Measurements from ENCODE around the gene NDST1.

NDST1 gene

DNA sequence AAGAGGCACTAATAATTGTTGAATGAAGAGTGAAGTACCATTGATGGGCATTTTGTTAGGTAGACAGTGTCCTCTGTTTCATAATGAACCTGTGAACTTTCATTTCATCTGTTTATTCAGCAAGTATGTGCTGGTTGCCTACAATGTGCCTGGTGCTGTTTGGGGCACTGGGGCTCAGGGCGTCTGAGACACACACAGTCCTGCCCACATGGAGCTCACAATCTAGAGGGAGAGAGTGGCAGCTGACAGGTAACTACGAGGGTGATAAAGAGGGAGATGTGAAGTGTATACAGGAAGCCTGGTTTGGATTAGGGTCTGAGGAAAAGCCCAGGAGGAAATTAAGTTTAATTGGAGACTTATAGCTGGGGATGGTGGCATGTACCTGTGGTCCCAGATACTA is 28.5 kb upstream of the NDST1 start:
- Histone ChIP-seq H3F3A (ENCODE audit: insufficient read depth) (no peaks in the 10 kb centered on the region), H4K20me1 (ENCODE audit: low read depth, low read length) (no peaks in the 10 kb centered on the region), H2AFZ (ENCODE audit: low read depth, low read length, severe bottlenecking) (no peak overlapping the region), H3K27me3 (ENCODE audit: low read length) (no peaks in the 10 kb centered on the region), H3K4me2 (ENCODE audit: low read depth, low read length, poor library complexity, severe bottlenecking) (no peak overlapping the region), H3K4me3 (ENCODE audit: insufficient read depth, low read length, poor library complexity, severe bottlenecking) (no peak overlapping the region), H3K27ac (ENCODE audit: low read depth, low read length) (no peak overlapping the region), H3K9ac (ENCODE audit: low read length) (no peak overlapping the region), H3K79me2 (ENCODE audit: insufficient read depth, low read length) (no peaks in the 10 kb centered on the region), H3K9me2 (replicated peaks; ENCODE audit: insufficient read depth, low read length) (no peaks in the 10 kb centered on the region), H3K36me3 (ENCODE audit: low read length) (no peaks in the 10 kb centered on the region), H3K9me3 (ENCODE audit: insufficient read depth, low read length) (no peaks in the 10 kb centered on the region)
- TF ChIP-seq EZH2phosphoT487 (conservative IDR thresholded peaks at IDR 0.05; ENCODE audit: low read length) (no peak), CTCF (IDR thresholded peaks at IDR 0.05; ENCODE audit: insufficient read depth, low read length, poor library complexity, severe bottlenecking) (no peak)

GRCh38 chr5:150481708-150481965 is 26.3 kb upstream of the NDST1 start:
- no peak overlapping the region for H3K4me3 ChIP-seq (ENCODE audit: insufficient read depth, low read length, poor library complexity, severe bottlenecking)
- no peak overlapping the region for H3K27ac ChIP-seq (ENCODE audit: low read depth, low read length)
- H3K4me2 ChIP-seq (ENCODE audit: low read depth, low read length, poor library complexity, severe bottlenecking): no peak overlapping the region
- no peaks in the 10 kb centered on the region for H3F3A ChIP-seq (ENCODE audit: insufficient read depth)
- H4K20me1 ChIP-seq (ENCODE audit: low read depth, low read length): no peaks in the 10 kb centered on the region
- TF ChIP-seq EZH2phosphoT487 (conservative IDR thresholded peaks at IDR 0.05; ENCODE audit: low read length) (no peak), CTCF (IDR thresholded peaks at IDR 0.05; ENCODE audit: insufficient read depth, low read length, poor library complexity, severe bottlenecking) (no peak)
- H3K36me3 ChIP-seq (ENCODE audit: low read length): no peaks in the 10 kb centered on the region
- no peaks in the 10 kb centered on the region for H3K9me3 ChIP-seq (ENCODE audit: insufficient read depth, low read length)
- no peaks in the 10 kb centered on the region for H3K9me2 ChIP-seq (replicated peaks; ENCODE audit: insufficient read depth, low read length)
- H3K9ac ChIP-seq (ENCODE audit: low read length): no peak overlapping the region
- no peaks in the 10 kb centered on the region for H3K27me3 ChIP-seq (ENCODE audit: low read length)
- no peak overlapping the region for H2AFZ ChIP-seq (ENCODE audit: low read depth, low read length, severe bottlenecking)
- H3K79me2 ChIP-seq (ENCODE audit: insufficient read depth, low read length): no peaks in the 10 kb centered on the region

- no peaks in the 10 kb centered on the region for H4K20me1 ChIP-seq (ENCODE audit: low read depth, low read length)
- no peak overlapping the region for H3K4me2 ChIP-seq (ENCODE audit: low read depth, low read length, poor library complexity, severe bottlenecking)
- H3K27ac ChIP-seq (ENCODE audit: low read depth, low read length): no peak overlapping the region
- no peaks in the 10 kb centered on the region for H3K9me2 ChIP-seq (replicated peaks; ENCODE audit: insufficient read depth, low read length)
- no peak overlapping the region for H3K4me3 ChIP-seq (ENCODE audit: insufficient read depth, low read length, poor library complexity, severe bottlenecking)
- no peak overlapping the region for H3K9ac ChIP-seq (ENCODE audit: low read length)
- no peaks in the 10 kb centered on the region for H3F3A ChIP-seq (ENCODE audit: insufficient read depth)
- H3K79me2 ChIP-seq (ENCODE audit: insufficient read depth, low read length): no peaks in the 10 kb centered on the region
- no peaks in the 10 kb centered on the region for H3K9me3 ChIP-seq (ENCODE audit: insufficient read depth, low read length)
- no peaks in the 10 kb centered on the region for H3K36me3 ChIP-seq (ENCODE audit: low read length)
- no peaks in the 10 kb centered on the region for H3K27me3 ChIP-seq (ENCODE audit: low read length)
- H2AFZ ChIP-seq (ENCODE audit: low read depth, low read length, severe bottlenecking): no peak overlapping the region
- TF ChIP-seq CTCF (IDR thresholded peaks at IDR 0.05; ENCODE audit: insufficient read depth, low read length, poor library complexity, severe bottlenecking): no peak
- TF ChIP-seq EZH2phosphoT487 (conservative IDR thresholded peaks at IDR 0.05; ENCODE audit: low read length): no peak
Observed at GRCh38 chr5:150481972-150482406, 25.9 kb upstream of the NDST1 start.
